KMS-11 (cell line): Measurements from ENCODE around the gene MYMX.

Source experiments
- H2AFZ ChIP-seq: fragments of 200-600 bp; sonication (generic); 2 replicates; pipeline ENCODE4 v1.6.1; 2016; ENCODE audit warnings: antibody characterized with exemption, mixed run types, low read depth
- H3K27ac ChIP-seq: fragments of 200-600 bp; sonication (generic); 2 replicates; pipeline ENCODE4 v1.6.1; 2016; ENCODE audit warnings: mild to moderate bottlenecking, mixed run types
- H3K27me3 ChIP-seq: fragments of 200-600 bp; sonication (generic); 2 replicates; pipeline ENCODE4 v1.6.1; 2017; ENCODE audit warnings: mild to moderate bottlenecking, low read depth, mixed run types, moderate library complexity; ENCODE audit not compliant: insufficient read depth
- H3K36me3 ChIP-seq: fragments of 200-600 bp; sonication (generic); 2 replicates; pipeline ENCODE4 v1.6.1; 2017; ENCODE audit warnings: mild to moderate bottlenecking, mixed run types; ENCODE audit not compliant: insufficient read depth
- H3K4me1 ChIP-seq: fragments of 200-600 bp; sonication (generic); 2 replicates; pipeline ENCODE4 v1.6.1; 2016; ENCODE audit warnings: mild to moderate bottlenecking, low read depth, mixed run types; ENCODE audit not compliant: poor library complexity, severe bottlenecking
- H3K4me2 ChIP-seq: fragments of 200-600 bp; sonication (generic); 2 replicates; pipeline ENCODE4 v1.7.0; 2016; ENCODE audit warnings: mild to moderate bottlenecking, mixed run types
- H3K4me3 ChIP-seq: fragments of 200-600 bp; sonication (generic); IDR thresholded peaks from 2 replicates; pipeline ENCODE4 v1.6.1; 2017; ENCODE audit warnings: low read depth, low read length, mixed read lengths; ENCODE audit not compliant: insufficient read depth
- H3K79me2 ChIP-seq: fragments of 200-600 bp; sonication (generic); 2 replicates; pipeline ENCODE4 v1.6.1; 2016; ENCODE audit warnings: low read depth, mixed run types; ENCODE audit not compliant: insufficient read depth
- H3K9ac ChIP-seq: fragments of 200-600 bp; sonication (generic); 2 replicates; pipeline ENCODE4 v1.6.1; 2016; ENCODE audit warnings: mild to moderate bottlenecking, mixed run types
- H4K20me1 ChIP-seq: fragments of 200-600 bp; sonication (generic); 2 replicates; pipeline ENCODE4 v1.6.1; 2016; ENCODE audit warnings: mild to moderate bottlenecking, mixed run types; ENCODE audit not compliant: insufficient read depth
- CTCF ChIP-seq: fragments of 200-600 bp; sonication (generic); conservative IDR thresholded peaks from 2 replicates; pipeline ENCODE4 v1.6.1; 2017; ENCODE audit warnings: low read depth, mild to moderate bottlenecking, antibody characterized with exemption, low read length, moderate library complexity, mixed read lengths

The MYMX gene

GRCh38 chr6:44234101-44235025, 17.6 kb downstream of the MYMX start:
- no peak overlapping the region for H3K4me2 ChIP-seq
- no peak overlapping the region for H3K9ac ChIP-seq

GRCh38 chr6:44235269-44235668, 18.5 kb downstream of the MYMX start:
- Histone ChIP-seq H4K20me1 (no peaks in the 10 kb centered on the region), H2AFZ (no peak overlapping the region), H3K36me3 (no peaks in the 10 kb centered on the region), H3K27me3 (no peaks in the 10 kb centered on the region), H3K4me1 (peaks cover 14% of the 10 kb centered on the region), H3K27ac (no peak overlapping the region), H3K4me2 (no peak overlapping the region), H3K4me3 (no peak overlapping the region), H3K9ac (no peak overlapping the region), H3K79me2 (no peaks in the 10 kb centered on the region)
- TF ChIP-seq CTCF = no peak

More at GRCh38 chr6:44234101-44235025, 17.6 kb downstream of the MYMX start:
- no peaks in the 10 kb centered on the region for H3K27me3 ChIP-seq
- no peaks in the 10 kb centered on the region for H3K79me2 ChIP-seq
- peak; percentile 84 for TF ChIP-seq CTCF
- H3K36me3 ChIP-seq = no peaks in the 10 kb centered on the region
- peaks cover 14% of the 10 kb centered on the region for H3K4me1 ChIP-seq
- no peak overlapping the region for H2AFZ ChIP-seq
- no peaks in the 10 kb centered on the region for H4K20me1 ChIP-seq
- no peak overlapping the region; the same call in 1 of the 2 replicates for H3K27ac ChIP-seq
- H3K4me3 ChIP-seq = no peak overlapping the region

DNA sequence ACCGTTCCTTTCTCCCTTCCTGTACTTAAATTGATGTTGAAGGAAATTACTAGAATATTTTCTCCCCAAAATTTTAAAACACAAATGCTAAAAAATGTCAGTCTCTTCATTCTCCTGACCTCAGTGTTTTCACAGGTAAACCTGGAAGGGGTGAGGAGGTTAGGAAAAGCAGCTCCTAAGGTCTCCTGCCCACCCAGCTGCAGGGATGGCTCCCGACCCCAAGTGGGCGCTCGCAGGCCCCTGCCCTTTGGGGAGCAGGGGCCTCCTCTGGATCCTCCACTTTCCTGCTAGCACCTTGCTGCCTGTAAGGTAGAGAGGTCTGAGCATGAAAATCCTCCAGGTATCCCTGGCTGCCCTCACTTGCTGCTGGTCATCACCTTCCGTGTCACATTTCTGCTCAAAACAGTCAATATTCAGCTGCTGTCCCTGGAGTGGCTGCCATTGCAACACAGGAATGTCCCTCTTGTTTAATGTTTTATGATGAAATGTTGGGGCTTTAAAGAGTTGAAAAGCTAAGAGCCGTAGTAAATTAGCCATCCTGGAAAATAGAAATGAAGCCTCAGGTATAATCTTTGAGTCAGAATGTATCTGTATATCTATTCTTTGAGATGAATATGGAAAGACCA, 19.3 kb downstream of the MYMX start:
- Histone ChIP-seq H2AFZ (no peak overlapping the region), H4K20me1 (no peaks in the 10 kb centered on the region), H3K27me3 (no peaks in the 10 kb centered on the region), H3K4me1 (peaks cover 14% of the 10 kb centered on the region), H3K36me3 (no peaks in the 10 kb centered on the region), H3K4me3 (no peak overlapping the region), H3K4me2 (no peak overlapping the region), H3K79me2 (no peaks in the 10 kb centered on the region), H3K27ac (no peak overlapping the region), H3K9ac (no peak overlapping the region)
- no peak for TF ChIP-seq CTCF

GRCh38 chr6:44237021-44237812, 20.5 kb downstream of the MYMX start:
- Histone ChIP-seq H3K9ac (peak overlapping the region; percentile 62), H3K27ac (peak overlapping the region; percentile 55)

More at GRCh38 chr6:44237021-44237812, 20.5 kb downstream of the MYMX start:
- H3K79me2 ChIP-seq = no peaks in the 10 kb centered on the region
- H4K20me1 ChIP-seq = no peaks in the 10 kb centered on the region
- peak overlapping the region; percentile 52; the same call in 1 of the 2 replicates for H2AFZ ChIP-seq
- H3K4me2 ChIP-seq = peak overlapping the region; percentile 39
- H3K27me3 ChIP-seq = no peaks in the 10 kb centered on the region
- H3K4me1 ChIP-seq = peaks cover 14% of the 10 kb centered on the region
- no peak for TF ChIP-seq CTCF
- H3K36me3 ChIP-seq = no peaks in the 10 kb centered on the region
- H3K4me3 ChIP-seq = no peak overlapping the region
